Loucy (cell line): ENCODE results near the gene DCD.
A peak's percentile ranks its signal among the peaks of the same experiment; 100 is the strongest.

Experiments used
- H2AFZ ChIP-seq: fragments of 200-600 bp; sonication (generic); 2 replicates; pipeline ENCODE4 v1.6.0; 2016; ENCODE audit warnings: antibody characterized with exemption, mild to moderate bottlenecking, low read length, moderate library complexity
- H3F3A ChIP-seq: fragments of 200-600 bp; 2 replicates; pipeline ENCODE4 v1.6.0; 2016; ENCODE audit warnings: antibody characterized with exemption, low read depth, mild to moderate bottlenecking
- H3K27me3 ChIP-seq: fragments of 200-600 bp; sonication (generic); 2 replicates; pipeline ENCODE4 v1.6.1; 2014; ENCODE audit warnings: low read length, mild to moderate bottlenecking; ENCODE audit not compliant: insufficient read depth, poor library complexity, severe bottlenecking
- H3K36me3 ChIP-seq: fragments of 200-600 bp; sonication (generic); 2 replicates; pipeline ENCODE4 v1.6.1; 2016; ENCODE audit warnings: low read length; ENCODE audit not compliant: insufficient read depth
- H3K4me1 ChIP-seq: fragments of 200-600 bp; sonication (generic); 2 replicates; pipeline ENCODE4 v1.5.1; 2014; ENCODE audit warnings: low read length, mild to moderate bottlenecking; ENCODE audit not compliant: insufficient read depth, poor library complexity, severe bottlenecking
- H3K4me2 ChIP-seq: fragments of 200-600 bp; sonication (generic); 2 replicates; pipeline ENCODE4 v1.6.0; 2014; ENCODE audit warnings: antibody characterized with exemption, low read length, low read depth, mild to moderate bottlenecking; ENCODE audit not compliant: poor library complexity, severe bottlenecking
- H3K4me3 ChIP-seq: fragments of 200-600 bp; sonication (generic); 2 replicates; pipeline ENCODE4 v1.5.1; 2014; ENCODE audit warnings: low read length, mild to moderate bottlenecking, mixed read lengths; ENCODE audit not compliant: poor library complexity, severe bottlenecking
- H3K79me2 ChIP-seq: fragments of 200-600 bp; sonication (generic); 2 replicates; pipeline ENCODE4 v1.6.1; 2014; ENCODE audit warnings: low read length; ENCODE audit not compliant: insufficient read depth
- H3K9ac ChIP-seq: fragments of 200-600 bp; sonication (generic); 2 replicates; pipeline ENCODE4 v1.6.0; 2014; ENCODE audit warnings: mild to moderate bottlenecking, low read depth, low read length, moderate library complexity; ENCODE audit not compliant: poor library complexity, severe bottlenecking
- H3K9me2 ChIP-seq: fragments of 200-600 bp; sonication (generic); replicated peaks from 2 replicates; pipeline ENCODE4 v1.6.1; 2016; ENCODE audit warnings: low read depth, low read length, mixed read lengths
- H3K9me3 ChIP-seq: fragments of 200-600 bp; sonication (generic); 2 replicates; pipeline ENCODE4 v1.6.1; 2014; ENCODE audit warnings: mild to moderate bottlenecking, antibody characterized with exemption, low read length, low read depth; ENCODE audit not compliant: insufficient read depth
- H4K20me1 ChIP-seq: fragments of 200-600 bp; sonication (generic); 2 replicates; pipeline ENCODE4 v1.6.0; 2014; ENCODE audit warnings: antibody characterized with exemption, low read length, mild to moderate bottlenecking; ENCODE audit not compliant: insufficient read depth, poor library complexity, severe bottlenecking
- CTCF ChIP-seq: fragments of 200-600 bp; sonication (generic); conservative IDR thresholded peaks from 2 replicates; pipeline ENCODE4 v1.5.1; 2014; ENCODE audit warnings: mild to moderate bottlenecking, antibody characterized with exemption, low read length
- EZH2phosphoT487 ChIP-seq: fragments of 200-600 bp; IDR thresholded peaks from 2 replicates; pipeline ENCODE4 v1.6.1; 2018; ENCODE audit warnings: antibody characterized with exemption, mild to moderate bottlenecking, moderate library complexity, borderline replicate concordance

DCD gene

GRCh38 chr12:54689984-54690383 lies 41.8 kb upstream of the DCD start:
- H3K4me2 ChIP-seq = no peak overlapping the region
- H2AFZ ChIP-seq = no peak overlapping the region
- H3K9ac ChIP-seq = no peak overlapping the region
- no peak overlapping the region for H3K4me3 ChIP-seq
- no peaks in the 10 kb centered on the region for H4K20me1 ChIP-seq
- no peaks in the 10 kb centered on the region for H3K9me3 ChIP-seq
- H3K36me3 ChIP-seq = no peaks in the 10 kb centered on the region
- no peaks in the 10 kb centered on the region for H3K79me2 ChIP-seq
- H3K4me1 ChIP-seq = peaks cover under 1% of the 10 kb centered on the region
- H3F3A ChIP-seq = no peaks in the 10 kb centered on the region
- peak; percentile 56 for TF ChIP-seq CTCF
- no peak for TF ChIP-seq EZH2phosphoT487
- H3K9me2 ChIP-seq = no peaks in the 10 kb centered on the region
- H3K27me3 ChIP-seq = no peaks in the 10 kb centered on the region

DNA sequence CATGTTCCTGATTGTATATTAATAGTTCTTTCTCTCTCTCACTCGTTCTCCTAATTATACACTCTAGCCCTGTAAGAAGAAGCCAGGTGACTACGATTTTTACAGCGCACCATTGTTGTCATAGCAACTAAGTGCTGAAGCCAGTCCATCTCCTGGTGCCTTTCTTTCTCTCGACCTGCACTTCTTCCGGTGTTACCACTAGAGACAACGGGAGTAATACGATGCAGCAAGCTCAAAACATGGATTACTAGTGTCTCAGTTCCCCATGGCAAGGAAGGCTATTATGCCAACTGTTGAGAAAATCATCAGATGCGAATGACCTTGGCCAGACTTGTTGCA lies 40.8 kb upstream of the DCD start:
- Histone ChIP-seq H3K9me2 (no peaks in the 10 kb centered on the region), H3K4me1 (peaks cover 6% of the 10 kb centered on the region), H3K9me3 (no peaks in the 10 kb centered on the region), H3K36me3 (no peaks in the 10 kb centered on the region), H4K20me1 (no peaks in the 10 kb centered on the region), H3K79me2 (no peaks in the 10 kb centered on the region), H3K27me3 (no peaks in the 10 kb centered on the region), H3F3A (no peaks in the 10 kb centered on the region), H3K9ac (no peak overlapping the region), H2AFZ (no peak overlapping the region), H3K4me2 (no peak overlapping the region), H3K4me3 (no peak overlapping the region)
- TF ChIP-seq CTCF (no peak), EZH2phosphoT487 (no peak)

DNA sequence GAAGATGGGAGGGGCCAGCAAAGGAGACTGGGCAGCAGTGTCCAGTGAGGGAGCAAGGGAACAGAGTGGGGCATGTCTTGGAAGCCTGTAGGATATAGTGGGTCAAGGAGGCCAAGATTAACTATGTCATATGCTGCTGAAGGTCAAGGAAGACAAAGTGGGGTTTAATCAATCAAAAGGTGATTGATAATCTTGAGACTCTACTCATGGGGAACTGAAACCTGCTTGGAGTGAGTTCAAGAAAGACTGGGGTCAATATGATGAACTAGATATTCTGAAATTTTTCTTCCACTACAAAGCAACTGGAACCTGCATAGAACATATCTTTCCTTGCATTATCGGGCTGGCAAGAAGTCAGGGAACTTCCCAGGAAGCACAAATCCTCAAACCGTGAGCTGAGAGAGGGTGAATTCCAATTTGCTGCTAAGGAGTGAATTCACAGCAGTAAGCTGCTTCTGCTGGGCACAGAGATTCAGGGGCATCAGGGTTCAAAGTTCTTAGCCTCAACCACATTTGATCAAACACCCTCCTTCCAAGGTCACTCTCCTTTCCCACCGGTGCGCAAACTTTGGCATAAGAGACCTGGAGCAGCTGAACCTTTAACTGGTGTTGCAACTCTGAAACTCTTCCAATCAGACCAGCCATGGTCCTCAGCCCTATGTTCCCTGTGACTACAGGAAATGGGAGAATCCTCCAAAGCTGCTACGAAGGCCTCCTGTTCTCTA lies 40.3 kb upstream of the DCD start:
- no peak for TF ChIP-seq CTCF
- no peak for TF ChIP-seq EZH2phosphoT487
- no peak overlapping the region for H3K4me2 ChIP-seq
- H2AFZ ChIP-seq = no peak overlapping the region
- H3K9me2 ChIP-seq = no peaks in the 10 kb centered on the region
- no peaks in the 10 kb centered on the region for H4K20me1 ChIP-seq
- no peaks in the 10 kb centered on the region for H3K27me3 ChIP-seq
- no peaks in the 10 kb centered on the region for H3K9me3 ChIP-seq
- no peak overlapping the region for H3K9ac ChIP-seq
- no peaks in the 10 kb centered on the region for H3K79me2 ChIP-seq
- no peaks in the 10 kb centered on the region for H3F3A ChIP-seq
- H3K4me1 ChIP-seq = peaks cover 7% of the 10 kb centered on the region
- no peaks in the 10 kb centered on the region for H3K36me3 ChIP-seq
- no peak overlapping the region for H3K4me3 ChIP-seq
